NB4 (cell line): ENCODE data around the gene COL4A1.

Source experiments
- DNase-seq: peaks from one replicate; pipeline ENCODE4 v3.0.0; 2010; ENCODE audit warnings: low read depth
- H3K4me3 ChIP-seq: one replicate; pipeline ENCODE4 v1.5.1; 2011; ENCODE audit warnings: mild to moderate bottlenecking, low read depth, low read length, moderate library complexity
- MAX ChIP-seq: IDR thresholded peaks from 2 replicates; pipeline ENCODE4 v1.6.1; 2011; ENCODE audit warnings: low read depth, low read length
- MYC ChIP-seq: IDR thresholded peaks from 2 replicates; pipeline ENCODE4 v1.6.1; 2011; ENCODE audit warnings: low read depth, low read length
- POLR2A ChIP-seq: IDR thresholded peaks from 2 replicates; pipeline ENCODE4 v1.6.1; 2011; ENCODE audit warnings: mild to moderate bottlenecking; ENCODE audit not compliant: insufficient read length; ENCODE audit errors: extremely low read depth
- TF ChIP-seq, protein P1 (sequence below): IDR thresholded peaks from one replicate; pipeline ENCODE4 v1.5.1; 2012; ENCODE audit warnings: low read depth, low read length

The COL4A1 gene

DNA sequence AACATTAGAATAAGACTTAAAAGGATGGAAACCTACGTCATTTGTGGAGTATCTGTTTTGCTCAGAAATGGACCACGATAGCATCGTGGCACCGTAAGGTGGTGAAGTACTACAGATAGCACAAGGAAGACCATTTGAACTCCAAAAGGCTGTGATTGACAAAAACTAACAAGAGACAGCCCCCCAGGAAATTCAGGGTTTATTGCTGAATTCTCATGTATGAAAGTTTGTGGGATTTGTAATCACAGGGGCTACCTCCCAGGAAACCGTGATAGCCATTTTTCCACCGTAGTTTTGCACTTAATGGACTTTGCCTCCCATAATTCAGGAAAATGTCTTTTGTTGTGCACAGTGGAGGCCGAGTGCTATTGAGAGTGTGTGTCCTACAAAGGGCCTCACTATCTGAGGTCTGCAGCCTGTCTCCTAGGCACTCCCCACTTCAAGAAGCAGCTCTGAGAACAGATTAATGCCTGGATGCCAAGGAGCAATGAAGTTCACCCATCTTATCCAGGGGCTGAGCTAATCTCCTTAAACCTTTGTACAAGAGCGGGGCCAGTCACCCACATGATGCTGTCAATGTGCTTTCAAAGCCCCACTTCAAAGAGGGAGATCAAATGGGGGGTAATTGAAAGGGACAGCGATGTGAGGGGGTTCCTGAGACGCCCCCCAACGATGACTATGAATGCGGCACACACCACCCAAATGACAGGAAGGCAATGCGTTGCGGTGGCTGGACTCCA is 182.6 kb downstream of the COL4A1 start:
- no peak for TF ChIP-seq MYC
- no peak for TF ChIP-seq POLR2A
- TF ChIP-seq MAX, result no peak
- TF ChIP-seq, protein P1, sequence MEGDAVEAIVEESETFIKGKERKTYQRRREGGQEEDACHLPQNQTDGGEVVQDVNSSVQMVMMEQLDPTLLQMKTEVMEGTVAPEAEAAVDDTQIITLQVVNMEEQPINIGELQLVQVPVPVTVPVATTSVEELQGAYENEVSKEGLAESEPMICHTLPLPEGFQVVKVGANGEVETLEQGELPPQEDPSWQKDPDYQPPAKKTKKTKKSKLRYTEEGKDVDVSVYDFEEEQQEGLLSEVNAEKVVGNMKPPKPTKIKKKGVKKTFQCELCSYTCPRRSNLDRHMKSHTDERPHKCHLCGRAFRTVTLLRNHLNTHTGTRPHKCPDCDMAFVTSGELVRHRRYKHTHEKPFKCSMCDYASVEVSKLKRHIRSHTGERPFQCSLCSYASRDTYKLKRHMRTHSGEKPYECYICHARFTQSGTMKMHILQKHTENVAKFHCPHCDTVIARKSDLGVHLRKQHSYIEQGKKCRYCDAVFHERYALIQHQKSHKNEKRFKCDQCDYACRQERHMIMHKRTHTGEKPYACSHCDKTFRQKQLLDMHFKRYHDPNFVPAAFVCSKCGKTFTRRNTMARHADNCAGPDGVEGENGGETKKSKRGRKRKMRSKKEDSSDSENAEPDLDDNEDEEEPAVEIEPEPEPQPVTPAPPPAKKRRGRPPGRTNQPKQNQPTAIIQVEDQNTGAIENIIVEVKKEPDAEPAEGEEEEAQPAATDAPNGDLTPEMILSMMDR, result no peak
- no peak overlapping the region for H3K4me3 ChIP-seq
- no peak for DNase-seq

DNA sequence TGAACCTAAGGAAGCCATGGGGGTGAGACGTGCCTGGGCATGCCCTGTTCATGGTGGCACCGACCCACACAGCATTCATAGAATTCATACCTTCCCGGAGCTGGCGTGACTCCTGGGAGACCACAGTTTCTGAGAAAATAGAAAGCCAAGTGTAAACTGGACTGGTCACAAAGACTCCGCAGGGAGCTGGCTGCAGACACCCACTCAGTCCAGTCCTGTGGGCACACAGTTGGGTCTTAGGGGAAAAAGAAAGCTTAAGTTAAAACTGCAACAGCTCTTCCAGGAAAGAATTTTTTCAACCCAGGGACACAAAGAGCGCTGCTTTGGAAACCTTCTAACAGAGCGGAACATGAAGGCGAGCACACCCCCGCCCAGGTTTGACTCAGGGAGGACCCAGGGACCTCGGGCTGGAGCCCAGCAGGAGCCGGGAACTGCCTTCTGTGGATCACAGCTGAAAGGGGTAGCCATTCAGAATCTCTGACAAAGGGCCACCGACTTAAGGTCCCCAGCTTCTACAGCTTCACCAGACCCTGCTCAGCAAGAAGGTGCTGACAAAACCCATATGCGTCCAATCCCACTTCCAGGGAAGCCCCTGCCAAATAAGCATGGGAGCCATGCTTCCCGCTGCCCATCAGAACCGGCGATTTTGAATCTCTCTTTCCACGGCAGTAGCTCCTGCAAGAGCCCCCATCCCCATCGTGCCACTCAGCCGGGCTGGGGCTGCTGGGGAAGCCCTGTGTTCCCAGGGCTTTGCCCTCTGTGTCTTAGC is 183.7 kb downstream of the COL4A1 start:
- no peak for TF ChIP-seq MAX
- no peak for DNase-seq
- no peak overlapping the region for H3K4me3 ChIP-seq

DNA sequence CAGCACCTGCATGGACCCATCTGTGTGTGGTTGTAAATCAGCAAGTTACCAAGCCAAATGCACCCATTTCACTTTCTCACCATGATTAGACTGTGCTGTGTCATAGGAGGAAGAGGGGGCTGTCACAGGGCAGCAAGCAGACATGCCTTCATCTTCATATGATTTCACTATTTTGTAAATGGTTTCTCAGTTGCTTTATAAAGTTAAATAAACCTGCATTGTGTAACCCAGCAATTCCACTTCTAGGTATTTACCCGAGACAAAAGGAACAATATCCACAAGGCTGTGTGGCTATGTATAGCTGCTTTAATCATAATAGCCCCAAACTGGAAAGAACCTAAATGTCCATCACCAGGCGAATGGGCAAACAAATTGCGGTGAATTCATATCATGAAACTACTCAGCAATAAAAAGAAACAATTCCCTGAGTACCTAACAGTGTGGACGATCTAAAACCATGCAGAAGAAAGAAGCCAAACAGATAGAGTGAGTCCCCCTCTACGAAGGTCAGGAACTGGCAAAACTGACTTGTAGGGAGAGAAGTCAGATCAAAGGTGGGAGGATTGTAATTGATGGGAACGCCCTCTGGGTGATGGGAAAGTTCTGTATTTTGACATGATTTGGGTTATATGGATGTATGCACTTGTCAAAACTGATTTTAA is 185.4 kb downstream of the COL4A1 start:
- no peak for DNase-seq
- no peak overlapping the region for H3K4me3 ChIP-seq
- no peak for TF ChIP-seq MAX
- TF ChIP-seq POLR2A, result no peak
- TF ChIP-seq, protein P1, result no peak
- TF ChIP-seq MYC, result no peak

DNA sequence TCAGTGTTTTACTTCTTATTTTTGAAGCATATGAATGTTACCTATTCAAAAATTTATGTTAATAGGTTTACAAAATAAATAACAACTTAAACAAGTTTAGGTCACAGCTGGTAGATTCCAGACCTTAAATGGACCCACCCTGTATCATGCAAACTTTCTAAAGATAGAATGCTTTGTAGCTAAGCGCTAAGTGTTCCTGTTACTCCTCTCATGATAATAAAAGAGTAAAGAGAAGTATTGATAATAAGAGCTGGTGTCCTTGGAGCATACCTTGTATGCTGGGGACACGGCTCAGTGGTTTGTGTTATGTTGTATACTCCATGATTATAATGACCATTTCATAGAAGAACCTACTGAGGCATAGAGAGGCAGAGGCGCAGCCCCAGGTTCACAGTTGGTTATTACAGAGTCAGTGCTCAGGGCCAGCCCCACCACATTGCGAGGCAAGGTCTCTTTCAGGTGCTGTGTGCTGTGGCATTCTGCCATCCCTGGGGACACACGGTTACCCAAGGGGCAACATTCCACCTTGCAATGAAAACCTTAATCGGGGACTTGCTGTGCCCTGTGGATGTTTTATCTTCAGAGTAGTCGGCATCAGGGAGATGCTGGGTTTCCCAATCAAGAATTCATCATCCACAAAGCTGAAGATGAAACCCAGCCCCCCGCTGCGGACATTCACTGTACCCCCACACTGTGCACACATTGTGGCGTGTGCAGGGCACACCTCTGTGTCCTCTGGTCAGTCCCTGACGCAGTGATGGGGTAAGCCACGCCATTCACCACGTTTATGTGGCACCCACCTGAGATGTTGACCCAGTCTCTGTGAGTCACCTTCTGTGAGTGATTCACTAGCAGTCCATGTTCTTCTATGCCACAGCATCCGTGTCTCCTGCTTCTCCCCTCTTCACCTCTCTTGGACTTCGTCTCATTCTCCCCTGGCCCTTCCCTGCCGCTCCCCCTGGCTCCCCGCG is 186.7 kb downstream of the COL4A1 start:
- TF ChIP-seq POLR2A (no peak), MYC (no peak), MAX (no peak)
- TF ChIP-seq, protein P1, result no peak
- no peak for DNase-seq
- no peak overlapping the region for H3K4me3 ChIP-seq

GRCh38 chr13:110118106-110118505 is 188.9 kb downstream of the COL4A1 start:
- DNase-seq, result no peak
- TF ChIP-seq POLR2A, result no peak
- TF ChIP-seq, protein P1, result no peak
- TF ChIP-seq MYC, result no peak
- TF ChIP-seq MAX, result no peak
- no peak overlapping the region for H3K4me3 ChIP-seq
